NB4 (cell line): ENCODE data around the gene GLB1L3.

Experiments used
- CTCF ChIP-seq: IDR thresholded peaks from one replicate; pipeline ENCODE4 v1.5.1; 2012; ENCODE audit warnings: low read depth, low read length
- POLR2A ChIP-seq: IDR thresholded peaks from 2 replicates; pipeline ENCODE4 v1.6.1; 2011; ENCODE audit warnings: mild to moderate bottlenecking; ENCODE audit not compliant: insufficient read length; ENCODE audit errors: extremely low read depth

GRCh38 chr11:134229126-134229790, 46.9 kb upstream of the GLB1L3 start:
- no peak for TF ChIP-seq POLR2A
- no peak for TF ChIP-seq CTCF
